HepG2 (cell line): ENCODE measurements around the gene NOCT. TPM values are rescaled to one million over a fixed set of nuclear protein-coding genes. Genes with fewer than 3 reads are reported as not detected.

ENCODE experiments used
- BRD4 ChIP-seq: sonication (generic); formaldehyde crosslinking; IDR thresholded peaks from 2 replicates; pipeline ENCODE4 v1.4.0; 2020; ENCODE audit warnings: missing genetic modification reagents
- CREB1 ChIP-seq, 2 experiments: fragments of 450-650 bp in 1 of 2; IDR thresholded peaks; 2 replicates each; pipeline ENCODE4 v1.6.1; 2016 to 2017; ENCODE audit warnings: control low read depth in 1 of 2, mild to moderate bottlenecking in 1 of 2, missing compliant biosample characterization in 1 of 2, missing genetic modification characterization in 1 of 2
- FOXO4 ChIP-seq: sonication (generic); formaldehyde crosslinking; conservative IDR thresholded peaks from 2 replicates; pipeline ENCODE4 v1.8.1; 2023; ENCODE audit warnings: missing genetic modification reagents
- JARID2 ChIP-seq: sonication (generic); formaldehyde crosslinking; IDR thresholded peaks from 2 replicates; pipeline ENCODE4 v1.8.1; 2023; ENCODE audit warnings: missing genetic modification reagents, inconsistent platforms; ENCODE audit not compliant: insufficient replicate concordance
- MBNL3 ChIP-seq: fragments of 250-450 bp; sonication (Bioruptor Pico); conservative IDR thresholded peaks from 2 replicates; pipeline ENCODE4 v1.8.0; 2022; ENCODE audit warnings: mild to moderate bottlenecking, inconsistent platforms
- MXI1 ChIP-seq: IDR thresholded peaks from 3 replicates; pipeline ENCODE4 v1.6.1; 2012; ENCODE audit warnings: low read depth, low read length, inconsistent platforms, borderline replicate concordance
- MZF1 ChIP-seq: sonication (generic); formaldehyde crosslinking; IDR thresholded peaks from 2 replicates; pipeline ENCODE4 v1.8.1; 2023; ENCODE audit warnings: mild to moderate bottlenecking, missing genetic modification reagents, borderline replicate concordance
- NAIF1 ChIP-seq: sonication (generic); formaldehyde crosslinking; IDR thresholded peaks from 2 replicates; pipeline ENCODE4 v1.5.0; 2020; ENCODE audit warnings: mild to moderate bottlenecking, missing genetic modification reagents, borderline replicate concordance
- SKIL ChIP-seq: sonication (generic); formaldehyde crosslinking; IDR thresholded peaks from 2 replicates; pipeline ENCODE4 v1.8.0; 2022; ENCODE audit warnings: missing genetic modification reagents, mild to moderate bottlenecking, moderate library complexity, borderline replicate concordance
- TAF15 ChIP-seq: fragments of 200-400 bp; formaldehyde crosslinking; IDR thresholded peaks from one replicate; pipeline ENCODE4 v1.6.1; 2018; ENCODE audit warnings: mild to moderate bottlenecking, low read depth, low read length; ENCODE audit not compliant: poor library complexity, severe bottlenecking
- TBL1XR1 ChIP-seq: fragments of 150-350 bp; IDR thresholded peaks from 2 replicates; pipeline ENCODE4 v1.6.1; 2014; ENCODE audit warnings: borderline replicate concordance, low read length; ENCODE audit not compliant: partially characterized antibody
- THAP7 ChIP-seq: sonication (generic); formaldehyde crosslinking; IDR thresholded peaks from 2 replicates; pipeline ENCODE4 v1.8.1; 2023; ENCODE audit warnings: mild to moderate bottlenecking, missing genetic modification reagents
- ZFY ChIP-seq: sonication (generic); formaldehyde crosslinking; IDR thresholded peaks from 2 replicates; pipeline ENCODE4 v1.4.0; 2020; ENCODE audit warnings: missing genetic modification reagents
- ZMYM3 ChIP-seq: sonication (generic); formaldehyde crosslinking; IDR thresholded peaks from 2 replicates; pipeline ENCODE4 v1.5.1; 2020; ENCODE audit warnings: mild to moderate bottlenecking, missing genetic modification reagents
- ZNF577 ChIP-seq: sonication (generic); formaldehyde crosslinking; IDR thresholded peaks from 2 replicates; pipeline ENCODE4 v1.4.0; 2020; ENCODE audit warnings: mild to moderate bottlenecking, low read depth, missing genetic modification reagents, borderline replicate concordance
- ZNF766 ChIP-seq: sonication (generic); formaldehyde crosslinking; IDR thresholded peaks from 2 replicates; pipeline ENCODE4 v1.5.0; 2020; ENCODE audit warnings: missing genetic modification reagents, borderline replicate concordance
- ZNF773 ChIP-seq: sonication (generic); formaldehyde crosslinking; IDR thresholded peaks from 2 replicates; pipeline ENCODE4 v1.4.0; 2020; ENCODE audit warnings: missing genetic modification reagents, borderline replicate concordance
- polyA plus RNA-seq, 8 experiments: library from polyadenylated mRNA; depleted of rRNA in 3 of 8; stranded (reverse) in 7 of 8; unstranded in 1 of 8; fragments of >200 nt; fragmentation: Illumina TruSeq in 4 of 8; extraction: Trizol in 4 of 8; gene quantifications; 2 replicates each; pipeline versions ENCODE4 v1.2.1 to v1.2.3, GENCODE V29; 2011 to 2016; ENCODE audit warnings: low read depth in 4 of 8, missing spikeins in 1 of 8, mixed read lengths in 1 of 8; ENCODE audit not compliant: insufficient read depth in 1 of 8
- total RNA-seq, 5 experiments: library from RNA; depleted of rRNA; stranded (reverse); fragments of >200 nt; fragmentation: Illumina TruSeq; extraction: Trizol; gene quantifications; 2 replicates each; pipeline ENCODE4 v1.2.3, GENCODE V29; 2016; ENCODE audit warnings: low read depth in 1 of 5
- TF ChIP-seq, protein P1 (sequence below): sonication (generic); formaldehyde crosslinking; IDR thresholded peaks from 2 replicates; pipeline ENCODE4 v1.4.0; 2020; ENCODE audit warnings: missing genetic modification reagents

The NOCT gene
- total and polyA plus RNA-seq, 2 of the 13 experiments (the other 11 are each of a cell fraction or from before 2014, with no cell fraction given) = 3.6 to 13.1 TPM

- no peak for TF ChIP-seq THAP7 (CRISPR knock-in tag)
- TF ChIP-seq ZFY (CRISPR knock-in tag) = peak; percentile 38
- TF ChIP-seq SKIL (CRISPR knock-in tag) = peak; percentile 51; the same call in 1 of the 2 replicates
- peak; percentile 81 for TF ChIP-seq CREB1 (IDR thresholded peaks at IDR 0.05)
- peak; percentile 92 for TF ChIP-seq CREB1 (CRISPR knock-in tag; IDR thresholded peaks at IDR 0.05)
- TF ChIP-seq, protein P1, sequence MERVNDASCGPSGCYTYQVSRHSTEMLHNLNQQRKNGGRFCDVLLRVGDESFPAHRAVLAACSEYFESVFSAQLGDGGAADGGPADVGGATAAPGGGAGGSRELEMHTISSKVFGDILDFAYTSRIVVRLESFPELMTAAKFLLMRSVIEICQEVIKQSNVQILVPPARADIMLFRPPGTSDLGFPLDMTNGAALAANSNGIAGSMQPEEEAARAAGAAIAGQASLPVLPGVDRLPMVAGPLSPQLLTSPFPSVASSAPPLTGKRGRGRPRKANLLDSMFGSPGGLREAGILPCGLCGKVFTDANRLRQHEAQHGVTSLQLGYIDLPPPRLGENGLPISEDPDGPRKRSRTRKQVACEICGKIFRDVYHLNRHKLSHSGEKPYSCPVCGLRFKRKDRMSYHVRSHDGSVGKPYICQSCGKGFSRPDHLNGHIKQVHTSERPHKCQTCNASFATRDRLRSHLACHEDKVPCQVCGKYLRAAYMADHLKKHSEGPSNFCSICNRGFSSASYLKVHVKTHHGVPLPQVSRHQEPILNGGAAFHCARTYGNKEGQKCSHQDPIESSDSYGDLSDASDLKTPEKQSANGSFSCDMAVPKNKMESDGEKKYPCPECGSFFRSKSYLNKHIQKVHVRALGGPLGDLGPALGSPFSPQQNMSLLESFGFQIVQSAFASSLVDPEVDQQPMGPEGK (CRISPR knock-in tag) = peak; percentile 64
- TF ChIP-seq FOXO4 (CRISPR knock-in tag) = no peak
- no peak for TF ChIP-seq BRD4 (CRISPR knock-in tag)
- 0 out of 2 replicates have a peak, but pooled peaks have one; percentile 41 for TF ChIP-seq ZNF766 (CRISPR knock-in tag)
- peak; percentile 94; the same call in 2 of the 3 replicates for TF ChIP-seq MXI1
- no peak for TF ChIP-seq ZNF773 (CRISPR knock-in tag)
- no peak for TF ChIP-seq TBL1XR1
- TF ChIP-seq ZMYM3 (CRISPR knock-in tag) = peak; percentile 58; the same call in 1 of the 2 replicates
- TF ChIP-seq ZNF577 = no peak
- TF ChIP-seq JARID2 = no peak
- TF ChIP-seq MBNL3 (CRISPR knock-in tag) = no peak
- TF ChIP-seq MZF1 = no peak
- no peak for TF ChIP-seq TAF15
- TF ChIP-seq NAIF1 = 0 out of 2 replicates have a peak, but pooled peaks have one; percentile 40
Measured at GRCh38 chr4:139082750-139083606, 67.4 kb downstream of the NOCT start (continued).
